Measurements from ENCODE around the gene ZSWIM1. TPM values are rescaled to one million over a fixed set of nuclear protein-coding genes. Genes with fewer than 3 reads are reported as not detected.

The ZSWIM1 gene
- total and polyA plus RNA-seq, 2 of the 8 experiments (the other 6 are each of a cell fraction or from before 2014, with no cell fraction given), result 14.1 to 15.6 TPM

DNA sequence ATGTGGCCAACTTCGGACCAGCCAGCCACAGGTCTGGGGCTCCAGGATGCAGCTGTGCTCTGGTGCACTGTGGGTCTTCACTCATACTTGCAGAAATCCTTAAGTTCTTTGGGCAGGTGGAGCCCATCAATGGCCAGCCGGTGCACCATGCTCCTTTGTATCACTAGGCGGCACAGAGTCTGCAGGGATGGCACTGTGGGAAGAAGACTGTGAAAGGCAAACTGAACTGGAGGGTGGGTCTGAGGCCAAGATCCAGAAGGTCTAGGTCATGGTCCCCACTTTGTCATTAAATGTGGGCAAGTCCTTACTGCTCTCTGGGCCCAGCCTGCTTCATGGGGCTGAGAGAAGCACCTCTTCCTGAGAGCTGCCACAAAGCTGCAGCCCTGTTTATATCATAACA, 7.7 kb downstream of the ZSWIM1 start (continued):
- TF ChIP-seq SIX5 (IDR thresholded peaks at IDR 0.05; ENCODE audit: low read depth, low read length) (no peak), MAFK (IDR thresholded peaks at IDR 0.05; ENCODE audit: low read depth, low read length) (no peak), ZNF274 (IDR thresholded peaks at IDR 0.05; ENCODE audit: borderline replicate concordance, extremely low read depth, low read length) (no peak), POU5F1 (IDR thresholded peaks at IDR 0.05; ENCODE audit: low read depth, low read length) (no peak), CTBP2 (IDR thresholded peaks at IDR 0.05; ENCODE audit: borderline replicate concordance, insufficient read depth, insufficient read length, low read length) (no peak), BRCA1 (IDR thresholded peaks at IDR 0.05; ENCODE audit: low read depth, low read length) (no peak)
- TF ChIP-seq, protein P1, sequence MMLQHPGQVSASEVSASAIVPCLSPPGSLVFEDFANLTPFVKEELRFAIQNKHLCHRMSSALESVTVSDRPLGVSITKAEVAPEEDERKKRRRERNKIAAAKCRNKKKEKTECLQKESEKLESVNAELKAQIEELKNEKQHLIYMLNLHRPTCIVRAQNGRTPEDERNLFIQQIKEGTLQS (IDR thresholded peaks at IDR 0.05; ENCODE audit: insufficient read depth, low read depth, low read length), result no peak

Data from H1 (cell line).